SK-N-SH (cell line): ENCODE results near the gene APOO. TPM values are rescaled to one million over a fixed set of nuclear protein-coding genes. Genes with fewer than 3 reads are reported as not detected.

ENCODE experiments used
- CTCF ChIA-PET: fragments of 300-600, 350-600 bp; formaldehyde crosslinking; extraction: SDS; loops from one replicate; lab custom pipeline; 2021; lab: Yijun Ruan, JAX
- POLR2A ChIA-PET: fragments of 350-600 bp; sonication (Branson Sonifier 250); formaldehyde crosslinking; extraction: SDS; loops from one replicate; lab custom pipeline; 2020; ENCODE audit warnings: antibody characterized with exemption, inconsistent platforms; lab: Yijun Ruan, JAX
- DNase-seq: peaks from one replicate; pipeline ENCODE4 v3.0.0; 2012
- H2AFZ ChIP-seq: fragments of 200-600 bp; sonication (generic); 2 replicates; pipeline ENCODE4 v1.8.1; 2016; ENCODE audit warnings: antibody characterized with exemption, mild to moderate bottlenecking, low read depth
- H3F3A ChIP-seq: fragments of 200-600 bp; sonication (generic); replicated peaks from 2 replicates; pipeline ENCODE3; 2016; ENCODE audit warnings: antibody characterized with exemption, mild to moderate bottlenecking; ENCODE audit not compliant: insufficient read depth
- H3K27ac ChIP-seq, 2 experiments: fragments of 200-500 bp in 1 of 2; fragments of 200-600 bp in 1 of 2; sonication (Bioruptor generic) in 1 of 2; sonication (generic), shearing (Covaris generic) in 1 of 2; 2 replicates each; pipeline versions ENCODE4 v1.5.1 to v1.6.1; 2014 to 2016; ENCODE audit warnings: low read depth in 2 of 2, inconsistent platforms in 1 of 2, low read length in 1 of 2, mild to moderate bottlenecking in 1 of 2, mixed read lengths in 1 of 2
- H3K27me3 ChIP-seq: fragments of 200-600 bp; sonication (generic), shearing (Covaris generic); 2 replicates; pipeline ENCODE4 v1.6.1; 2016; ENCODE audit warnings: mixed run types; ENCODE audit not compliant: insufficient read depth
- H3K36me3 ChIP-seq, 2 experiments: fragments of 200-500 bp in 1 of 2; fragments of 200-600 bp in 1 of 2; sonication (Bioruptor generic) in 1 of 2; sonication (generic) in 1 of 2; replicated peaks in 1 of 2; 2 replicates each; pipeline versions ENCODE3 to v1.5.1; 2014 to 2016; ENCODE audit warnings: low read length in 1 of 2, mild to moderate bottlenecking in 1 of 2; ENCODE audit not compliant: insufficient read depth in 2 of 2, control insufficient read depth in 1 of 2
- H3K4me1 ChIP-seq, 2 experiments: fragments of 200-500 bp in 1 of 2; fragments of 200-600 bp in 1 of 2; sonication (Bioruptor generic) in 1 of 2; sonication (generic), shearing (Covaris generic) in 1 of 2; 2 replicates each; pipeline versions ENCODE4 v1.5.1 to v1.6.1; 2014 to 2016; ENCODE audit warnings: low read depth in 1 of 2, low read length in 1 of 2, mixed run types in 1 of 2; ENCODE audit not compliant: insufficient read depth in 2 of 2, control insufficient read depth in 1 of 2
- H3K4me2 ChIP-seq: fragments of 200-600 bp; sonication (generic), shearing (Covaris generic); 2 replicates; pipeline ENCODE4 v1.6.1; 2017; ENCODE audit warnings: mixed run types
- H3K4me3 ChIP-seq, 2 experiments: fragments of 200-500 bp in 1 of 2; fragments of 200-600 bp in 1 of 2; sonication (Bioruptor generic) in 1 of 2; sonication (generic), shearing (Covaris generic) in 1 of 2; 2 replicates each; pipeline versions ENCODE4 v1.5.1 to v1.8.1; 2014 to 2016; ENCODE audit warnings: low read depth in 2 of 2, inconsistent platforms in 1 of 2, low read length in 1 of 2, mild to moderate bottlenecking in 1 of 2, mixed read lengths in 1 of 2, moderate library complexity in 1 of 2
- H3K79me2 ChIP-seq: fragments of 200-600 bp; sonication (generic); 2 replicates; pipeline ENCODE4 v1.8.1; 2017; ENCODE audit warnings: mild to moderate bottlenecking; ENCODE audit not compliant: insufficient read depth
- H3K9ac ChIP-seq: fragments of 200-600 bp; sonication (generic); 2 replicates; pipeline ENCODE4 v1.6.1; 2017; ENCODE audit warnings: mixed run types
- H3K9me2 ChIP-seq: fragments of 200-600 bp; sonication (generic); 2 replicates; pipeline ENCODE4 v1.6.1; 2017; ENCODE audit warnings: mixed run types
- H3K9me3 ChIP-seq: fragments of 200-600 bp; sonication (generic); 2 replicates; pipeline ENCODE4 v1.6.1; 2017; ENCODE audit warnings: mixed run types, mild to moderate bottlenecking, moderate library complexity
- H4K20me1 ChIP-seq: fragments of 200-600 bp; sonication (generic); 2 replicates; pipeline ENCODE4 v1.6.1; 2017; ENCODE audit warnings: mild to moderate bottlenecking, mixed run types; ENCODE audit not compliant: insufficient read depth
- EP300 ChIP-seq, 2 experiments: IDR thresholded peaks; 2 replicates each; pipeline versions ENCODE4 v1.4.0 to v1.6.1; 2012; ENCODE audit warnings: borderline replicate concordance in 1 of 2, low read depth in 1 of 2, low read length in 1 of 2
- GABPA ChIP-seq: IDR thresholded peaks from 2 replicates; pipeline ENCODE4 v1.4.0; 2012; ENCODE audit warnings: low read depth, mild to moderate bottlenecking
- JUND ChIP-seq: IDR thresholded peaks from 2 replicates; pipeline ENCODE4 v1.4.0; 2012
- NRF1 ChIP-seq: IDR thresholded peaks from 2 replicates; pipeline ENCODE4 v1.6.1; 2012; ENCODE audit warnings: low read depth, mild to moderate bottlenecking, low read length
- RFX5 ChIP-seq: IDR thresholded peaks from 2 replicates; pipeline ENCODE4 v1.6.1; 2012; ENCODE audit warnings: mild to moderate bottlenecking, improper control_type of control experiment, low read length
- RXRA ChIP-seq: IDR thresholded peaks from 2 replicates; pipeline ENCODE4 v1.4.0; 2012; ENCODE audit warnings: low read depth, mild to moderate bottlenecking, borderline replicate concordance
- SIN3A ChIP-seq: IDR thresholded peaks from 2 replicates; pipeline ENCODE4 v1.6.1; 2012; ENCODE audit warnings: low read depth, mild to moderate bottlenecking, low read length, moderate library complexity, borderline replicate concordance
- WGBS: methylation state at CpG from one replicate; pipeline ENCODE4 v1.1.6; 2017; ENCODE audit warnings: low lambda C conversion rate; 5-methylcytosine and 5-hydroxymethylcytosine counted together
- polyA plus RNA-seq, 3 experiments: library from polyadenylated mRNA; depleted of rRNA; stranded (reverse); fragments of >200 nt; gene quantifications; 2 replicates each; pipeline ENCODE4 v1.2.3, GENCODE V29; 2012
- TF ChIP-seq, protein P1 (sequence below): IDR thresholded peaks from 2 replicates; pipeline ENCODE4 v1.6.1; 2012; ENCODE audit warnings: mild to moderate bottlenecking, low read depth, low read length, moderate library complexity
- TF ChIP-seq, protein P2 (sequence below): IDR thresholded peaks from 2 replicates; pipeline ENCODE4; 2012
- TF ChIP-seq, protein P3 (sequence below): IDR thresholded peaks from 2 replicates; pipeline ENCODE4 v1.4.0; 2012; ENCODE audit warnings: low read depth
- TF ChIP-seq, protein P4 (sequence below): IDR thresholded peaks from 2 replicates; pipeline ENCODE4 v1.4.0; 2012; ENCODE audit warnings: low read depth, borderline replicate concordance
- TF ChIP-seq, protein P5 (sequence below): fragments of 150-350 bp; IDR thresholded peaks from 2 replicates; pipeline ENCODE4 v1.6.1; 2016; ENCODE audit warnings: mild to moderate bottlenecking, low read depth, low read length

The APOO gene
- polyA plus RNA-seq, 1 of the 3 experiments (the other 2 are of a cell fraction), result 22.0 TPM

GRCh38 chrX:23939203-23939602, 31.5 kb upstream of the APOO start:
- no peaks in the 10 kb centered on the region for H3K36me3 ChIP-seq
- no peaks in the 10 kb centered on the region for H3K9me2 ChIP-seq
- H3K4me3 ChIP-seq, result no peak overlapping the region
- ChIA-PET CTCF (no interaction called here), POLR2A (no interaction called here)
- no peaks in the 10 kb centered on the region for H3K79me2 ChIP-seq
- no peak overlapping the region for H2AFZ ChIP-seq
- H3K9me3 ChIP-seq, result no peaks in the 10 kb centered on the region
- H3K4me2 ChIP-seq, result no peak overlapping the region
- no peaks in the 10 kb centered on the region for H4K20me1 ChIP-seq
- no peak overlapping the region for H3K27ac ChIP-seq
- DNase-seq, result no peak
- TF ChIP-seq, protein P1, sequence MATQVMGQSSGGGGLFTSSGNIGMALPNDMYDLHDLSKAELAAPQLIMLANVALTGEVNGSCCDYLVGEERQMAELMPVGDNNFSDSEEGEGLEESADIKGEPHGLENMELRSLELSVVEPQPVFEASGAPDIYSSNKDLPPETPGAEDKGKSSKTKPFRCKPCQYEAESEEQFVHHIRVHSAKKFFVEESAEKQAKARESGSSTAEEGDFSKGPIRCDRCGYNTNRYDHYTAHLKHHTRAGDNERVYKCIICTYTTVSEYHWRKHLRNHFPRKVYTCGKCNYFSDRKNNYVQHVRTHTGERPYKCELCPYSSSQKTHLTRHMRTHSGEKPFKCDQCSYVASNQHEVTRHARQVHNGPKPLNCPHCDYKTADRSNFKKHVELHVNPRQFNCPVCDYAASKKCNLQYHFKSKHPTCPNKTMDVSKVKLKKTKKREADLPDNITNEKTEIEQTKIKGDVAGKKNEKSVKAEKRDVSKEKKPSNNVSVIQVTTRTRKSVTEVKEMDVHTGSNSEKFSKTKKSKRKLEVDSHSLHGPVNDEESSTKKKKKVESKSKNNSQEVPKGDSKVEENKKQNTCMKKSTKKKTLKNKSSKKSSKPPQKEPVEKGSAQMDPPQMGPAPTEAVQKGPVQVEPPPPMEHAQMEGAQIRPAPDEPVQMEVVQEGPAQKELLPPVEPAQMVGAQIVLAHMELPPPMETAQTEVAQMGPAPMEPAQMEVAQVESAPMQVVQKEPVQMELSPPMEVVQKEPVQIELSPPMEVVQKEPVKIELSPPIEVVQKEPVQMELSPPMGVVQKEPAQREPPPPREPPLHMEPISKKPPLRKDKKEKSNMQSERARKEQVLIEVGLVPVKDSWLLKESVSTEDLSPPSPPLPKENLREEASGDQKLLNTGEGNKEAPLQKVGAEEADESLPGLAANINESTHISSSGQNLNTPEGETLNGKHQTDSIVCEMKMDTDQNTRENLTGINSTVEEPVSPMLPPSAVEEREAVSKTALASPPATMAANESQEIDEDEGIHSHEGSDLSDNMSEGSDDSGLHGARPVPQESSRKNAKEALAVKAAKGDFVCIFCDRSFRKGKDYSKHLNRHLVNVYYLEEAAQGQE, result no peak
- TF ChIP-seq GABPA (no peak), NRF1 (no peak), RFX5 (no peak), EP300 (IDR thresholded peaks at IDR 0.05; ENCODE audit: borderline replicate concordance in 1 of 2, low read depth in 1 of 2, low read length in 1 of 2) (no peak), SIN3A (no peak), JUND (no peak), RXRA (no peak)
- TF ChIP-seq, protein P2, sequence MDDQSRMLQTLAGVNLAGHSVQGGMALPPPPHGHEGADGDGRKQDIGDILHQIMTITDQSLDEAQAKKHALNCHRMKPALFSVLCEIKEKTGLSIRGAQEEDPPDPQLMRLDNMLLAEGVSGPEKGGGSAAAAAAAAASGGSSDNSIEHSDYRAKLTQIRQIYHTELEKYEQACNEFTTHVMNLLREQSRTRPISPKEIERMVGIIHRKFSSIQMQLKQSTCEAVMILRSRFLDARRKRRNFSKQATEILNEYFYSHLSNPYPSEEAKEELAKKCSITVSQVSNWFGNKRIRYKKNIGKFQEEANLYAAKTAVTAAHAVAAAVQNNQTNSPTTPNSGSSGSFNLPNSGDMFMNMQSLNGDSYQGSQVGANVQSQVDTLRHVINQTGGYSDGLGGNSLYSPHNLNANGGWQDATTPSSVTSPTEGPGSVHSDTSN, result no peak
- TF ChIP-seq, protein P3, sequence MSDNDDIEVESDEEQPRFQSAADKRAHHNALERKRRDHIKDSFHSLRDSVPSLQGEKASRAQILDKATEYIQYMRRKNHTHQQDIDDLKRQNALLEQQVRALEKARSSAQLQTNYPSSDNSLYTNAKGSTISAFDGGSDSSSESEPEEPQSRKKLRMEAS, result no peak
- TF ChIP-seq, protein P4, sequence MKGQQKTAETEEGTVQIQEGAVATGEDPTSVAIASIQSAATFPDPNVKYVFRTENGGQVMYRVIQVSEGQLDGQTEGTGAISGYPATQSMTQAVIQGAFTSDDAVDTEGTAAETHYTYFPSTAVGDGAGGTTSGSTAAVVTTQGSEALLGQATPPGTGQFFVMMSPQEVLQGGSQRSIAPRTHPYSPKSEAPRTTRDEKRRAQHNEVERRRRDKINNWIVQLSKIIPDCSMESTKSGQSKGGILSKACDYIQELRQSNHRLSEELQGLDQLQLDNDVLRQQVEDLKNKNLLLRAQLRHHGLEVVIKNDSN, result no peak
- TF ChIP-seq, protein P5, sequence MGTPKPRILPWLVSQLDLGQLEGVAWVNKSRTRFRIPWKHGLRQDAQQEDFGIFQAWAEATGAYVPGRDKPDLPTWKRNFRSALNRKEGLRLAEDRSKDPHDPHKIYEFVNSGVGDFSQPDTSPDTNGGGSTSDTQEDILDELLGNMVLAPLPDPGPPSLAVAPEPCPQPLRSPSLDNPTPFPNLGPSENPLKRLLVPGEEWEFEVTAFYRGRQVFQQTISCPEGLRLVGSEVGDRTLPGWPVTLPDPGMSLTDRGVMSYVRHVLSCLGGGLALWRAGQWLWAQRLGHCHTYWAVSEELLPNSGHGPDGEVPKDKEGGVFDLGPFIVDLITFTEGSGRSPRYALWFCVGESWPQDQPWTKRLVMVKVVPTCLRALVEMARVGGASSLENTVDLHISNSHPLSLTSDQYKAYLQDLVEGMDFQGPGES, result no peak
- no peaks in the 10 kb centered on the region for H3K4me1 ChIP-seq
- no peak overlapping the region for H3K9ac ChIP-seq
- H3K27me3 ChIP-seq, result peaks cover 4% of the 10 kb centered on the region; the same call in 1 of the 2 replicates
- WGBS, result 45% methylated on average over 1 of the region's 1 CpG
- H3F3A ChIP-seq, result no peaks in the 10 kb centered on the region
